GM18909 (cell line): ENCODE data around the gene NECTIN3.

ENCODE experiments used
- ATAC-seq: cut with Tn5 transposase; IDR thresholded peaks from one replicate; pipeline ENCODE4 v1.9.1; 2021; ENCODE audit warnings: mild to moderate bottlenecking; ENCODE audit not compliant: unreplicated experiment, poor library complexity

The NECTIN3 gene, protein sequence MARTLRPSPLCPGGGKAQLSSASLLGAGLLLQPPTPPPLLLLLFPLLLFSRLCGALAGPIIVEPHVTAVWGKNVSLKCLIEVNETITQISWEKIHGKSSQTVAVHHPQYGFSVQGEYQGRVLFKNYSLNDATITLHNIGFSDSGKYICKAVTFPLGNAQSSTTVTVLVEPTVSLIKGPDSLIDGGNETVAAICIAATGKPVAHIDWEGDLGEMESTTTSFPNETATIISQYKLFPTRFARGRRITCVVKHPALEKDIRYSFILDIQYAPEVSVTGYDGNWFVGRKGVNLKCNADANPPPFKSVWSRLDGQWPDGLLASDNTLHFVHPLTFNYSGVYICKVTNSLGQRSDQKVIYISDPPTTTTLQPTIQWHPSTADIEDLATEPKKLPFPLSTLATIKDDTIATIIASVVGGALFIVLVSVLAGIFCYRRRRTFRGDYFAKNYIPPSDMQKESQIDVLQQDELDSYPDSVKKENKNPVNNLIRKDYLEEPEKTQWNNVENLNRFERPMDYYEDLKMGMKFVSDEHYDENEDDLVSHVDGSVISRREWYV

DNA sequence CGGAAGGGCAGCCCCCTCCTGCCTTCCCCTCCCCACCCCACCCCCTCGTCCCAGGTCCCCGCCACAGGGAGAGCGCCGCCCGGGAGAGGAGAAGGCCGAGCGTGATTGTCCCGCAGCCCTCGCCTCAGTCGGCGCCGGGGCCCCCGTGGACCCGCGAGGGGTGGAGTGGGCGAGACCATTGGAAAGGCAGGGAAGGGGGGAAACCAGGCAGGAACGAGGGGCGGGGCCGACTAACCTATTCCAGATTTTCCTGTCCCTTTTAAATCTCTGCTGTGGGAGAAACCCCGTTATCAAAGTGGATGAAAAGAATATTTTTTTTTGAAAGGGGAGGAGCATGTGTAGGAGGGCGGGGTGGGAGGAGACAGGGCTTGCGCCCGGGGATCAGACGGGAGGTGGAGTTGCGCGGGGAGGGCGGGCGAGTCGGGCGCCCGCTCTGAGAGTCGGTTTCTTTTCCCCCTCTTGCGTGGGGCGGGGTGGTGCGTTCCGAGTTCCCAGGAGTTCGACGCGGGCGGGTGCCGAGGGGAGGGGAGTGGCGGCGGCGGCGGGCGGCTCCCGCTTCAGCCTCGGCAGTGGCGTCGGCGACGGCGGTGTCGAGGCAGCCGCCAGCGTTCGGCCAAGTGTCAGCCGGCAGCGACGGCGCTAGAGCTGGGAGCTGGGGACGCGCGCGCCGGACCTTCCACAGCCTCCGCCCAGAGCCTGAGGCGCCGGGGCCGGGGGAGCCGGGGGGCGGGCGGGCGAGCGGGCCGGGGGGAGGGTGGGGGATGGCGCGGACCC is at the start of gene NECTIN3:
Gene NECTIN3, plus strand, starts transcription at position 560 of the 774 bp plus-strand sequence. Its CDS starts 202 bp downstream, at position 762.
- ATAC-seq = peak; percentile 84

DNA sequence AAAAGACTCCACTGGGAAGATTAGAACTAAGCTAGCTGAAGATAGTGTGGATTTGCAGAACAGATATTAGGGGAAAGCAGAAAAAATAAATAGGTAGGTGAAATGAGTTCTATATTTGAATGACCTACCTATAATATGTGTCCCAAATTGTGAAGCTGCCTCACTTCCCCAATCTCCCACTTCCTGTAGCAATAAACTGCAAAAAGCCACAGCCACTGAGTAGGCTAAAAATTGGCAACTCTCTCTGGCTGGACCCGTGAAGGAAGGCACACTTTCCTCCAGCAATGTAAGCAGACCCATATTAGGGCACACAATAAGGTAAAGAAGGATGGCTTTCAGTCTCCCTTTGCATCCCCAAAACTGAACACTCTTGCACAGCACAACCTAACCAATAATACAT is 43.7 kb upstream of the NECTIN3 start:
- no peak for ATAC-seq

DNA sequence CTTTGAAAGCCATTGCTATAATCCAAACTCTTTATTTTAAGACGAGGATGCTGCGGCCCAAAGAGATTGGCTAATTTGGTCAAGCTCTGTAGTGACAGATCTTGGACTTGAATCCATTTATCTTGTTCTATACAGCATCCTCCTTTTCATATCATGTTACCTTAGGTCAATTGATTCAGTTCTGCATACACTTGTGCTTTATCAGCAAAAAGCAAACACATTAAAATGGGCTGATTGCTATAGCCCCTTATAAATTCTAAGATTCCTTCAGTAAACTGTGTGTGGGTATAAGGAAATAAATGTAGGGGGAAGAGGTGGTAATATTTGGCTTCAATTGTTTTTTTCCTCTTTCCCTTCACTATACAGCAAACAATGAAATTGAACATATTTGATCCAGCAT is 40.1 kb upstream of the NECTIN3 start:
- no peak for ATAC-seq

DNA sequence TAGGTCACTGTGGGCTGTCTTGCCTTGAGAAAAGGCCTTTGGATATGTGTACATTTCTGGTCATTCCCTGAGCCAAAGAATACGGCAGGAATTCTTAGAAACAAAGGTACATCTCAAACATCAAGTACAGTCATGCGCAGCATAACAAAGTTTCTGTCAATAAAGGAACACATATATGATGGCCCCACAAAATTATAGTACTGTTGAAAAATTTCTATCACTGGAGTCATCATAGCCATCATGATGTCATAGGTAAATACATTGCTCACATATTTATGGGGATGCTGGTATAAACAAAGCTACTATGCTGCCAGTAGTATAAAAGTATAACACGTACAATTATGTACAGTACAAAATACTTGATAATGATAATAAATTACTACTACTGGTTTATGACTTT is 38.9 kb upstream of the NECTIN3 start:
- ATAC-seq = no peak

DNA sequence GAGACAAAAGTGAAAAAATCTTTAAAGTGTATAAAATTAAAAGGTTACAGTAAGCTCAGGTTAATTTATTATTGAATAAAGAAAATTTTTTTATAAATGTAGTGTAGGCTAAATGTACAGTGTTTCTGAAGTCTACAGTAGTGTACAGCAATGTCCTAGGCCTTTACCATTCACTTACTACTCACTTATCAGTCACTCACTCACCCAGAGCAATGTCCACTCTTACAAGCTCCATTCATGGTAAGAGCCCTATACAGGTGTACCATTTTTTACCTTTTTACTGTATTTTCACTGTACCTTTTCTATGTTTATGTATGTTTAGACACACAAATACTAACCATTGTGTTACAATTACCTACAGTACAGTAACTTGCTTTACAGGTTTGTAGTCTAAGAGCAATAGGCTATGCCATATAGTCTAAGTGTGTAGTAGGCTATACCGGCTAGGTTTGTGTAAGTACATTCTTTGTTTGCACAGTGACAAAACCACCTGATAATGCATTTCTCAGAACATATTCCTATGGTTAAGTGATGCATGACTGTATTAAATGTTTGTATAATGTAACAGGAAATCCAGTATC is 38.1 kb upstream of the NECTIN3 start:
- no peak for ATAC-seq

DNA sequence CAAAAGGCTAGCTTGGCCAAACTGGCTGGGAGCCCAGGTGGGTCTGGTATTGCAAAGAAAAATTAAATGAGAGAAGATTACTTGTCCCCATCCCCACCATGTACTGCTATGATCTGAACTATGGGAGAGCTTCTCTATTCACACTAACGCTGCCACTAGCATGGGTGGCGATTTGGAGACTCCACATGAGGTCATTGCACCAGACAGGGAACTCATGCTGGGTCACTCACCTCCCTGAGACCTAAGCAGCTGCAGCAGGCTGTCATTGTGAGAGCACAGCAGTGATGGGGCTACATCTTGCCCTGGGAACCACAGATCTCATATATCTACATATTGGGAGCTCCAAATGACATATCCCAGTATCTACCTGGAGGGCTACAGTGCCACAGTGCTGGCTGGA is 36.3 kb upstream of the NECTIN3 start:
- ATAC-seq = no peak

DNA sequence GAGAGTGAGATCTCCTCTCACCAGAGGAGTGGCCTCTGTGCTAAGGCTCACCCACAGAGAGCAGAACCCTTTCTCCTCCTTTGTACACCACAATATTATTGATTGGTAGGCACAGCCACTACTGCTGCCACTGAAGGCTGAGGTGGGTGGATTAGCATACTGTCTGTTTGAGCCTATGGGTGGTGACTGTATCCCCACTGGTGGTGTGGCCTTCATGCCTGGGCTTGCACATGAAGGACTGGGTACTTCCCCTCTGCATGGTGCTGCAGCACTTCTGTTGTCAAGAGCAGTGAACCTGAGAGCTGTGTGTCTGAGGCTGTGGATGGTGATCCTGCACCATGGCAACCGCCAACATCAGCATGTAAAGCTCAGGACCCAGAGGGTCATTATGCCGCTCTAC is 35.7 kb upstream of the NECTIN3 start:
- ATAC-seq = no peak

DNA sequence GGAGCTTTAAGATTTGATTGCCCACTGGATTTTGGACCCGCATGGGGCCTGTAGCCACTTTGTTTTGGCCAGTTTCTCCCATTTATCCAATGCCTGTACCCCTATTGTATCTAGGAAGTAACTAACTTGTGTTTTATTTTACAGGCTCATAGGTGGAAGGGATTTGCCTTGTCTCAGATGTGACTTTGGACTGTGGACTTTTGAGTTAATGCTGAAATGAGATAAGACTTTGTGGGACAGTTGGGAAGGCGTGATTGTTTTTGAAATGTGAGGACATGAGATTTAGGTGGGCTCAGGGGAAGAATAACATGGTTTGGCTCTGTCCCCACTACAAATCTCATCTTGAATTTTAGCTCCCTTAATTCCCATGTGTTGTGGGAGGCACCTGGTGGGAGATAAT is 30.7 kb upstream of the NECTIN3 start:
- ATAC-seq = no peak

DNA sequence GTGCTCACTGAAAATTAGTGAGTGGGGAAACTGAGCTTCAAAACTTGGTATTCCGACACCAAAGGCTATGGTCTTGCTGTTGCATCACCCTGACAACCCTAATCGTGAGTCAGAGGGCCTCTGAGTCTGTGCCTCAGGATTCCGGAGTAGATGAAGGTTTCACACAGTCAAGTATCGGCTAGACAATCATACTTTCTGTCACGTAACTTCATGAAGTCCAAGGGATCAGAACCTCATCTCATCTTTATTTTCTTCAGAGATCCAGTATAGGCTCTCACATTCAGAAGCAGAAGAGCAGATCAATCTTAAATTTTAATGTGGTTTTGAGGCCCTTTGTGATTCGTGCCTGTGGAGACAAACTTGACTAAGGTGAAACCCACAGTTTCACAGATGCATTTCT is 26.1 kb upstream of the NECTIN3 start:
- ATAC-seq = no peak

DNA sequence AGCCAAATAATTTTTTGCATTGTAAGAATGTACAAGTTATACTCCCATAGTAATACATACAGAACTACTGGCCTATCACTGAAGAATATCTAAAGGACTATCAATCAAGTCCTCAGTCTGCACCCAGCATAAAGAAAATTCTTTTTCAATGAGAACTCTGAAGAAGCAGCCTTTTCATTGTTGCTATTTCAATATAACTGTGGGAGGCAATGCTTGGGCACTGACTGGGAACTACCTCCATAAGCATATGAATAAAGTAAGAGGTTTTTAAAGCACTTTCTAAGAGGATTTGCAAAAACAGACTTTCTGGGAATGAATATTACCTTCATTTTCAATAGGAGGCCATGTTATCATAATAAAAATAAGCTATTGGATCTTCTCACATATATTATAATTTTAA is 24.6 kb upstream of the NECTIN3 start:
- no peak for ATAC-seq

DNA sequence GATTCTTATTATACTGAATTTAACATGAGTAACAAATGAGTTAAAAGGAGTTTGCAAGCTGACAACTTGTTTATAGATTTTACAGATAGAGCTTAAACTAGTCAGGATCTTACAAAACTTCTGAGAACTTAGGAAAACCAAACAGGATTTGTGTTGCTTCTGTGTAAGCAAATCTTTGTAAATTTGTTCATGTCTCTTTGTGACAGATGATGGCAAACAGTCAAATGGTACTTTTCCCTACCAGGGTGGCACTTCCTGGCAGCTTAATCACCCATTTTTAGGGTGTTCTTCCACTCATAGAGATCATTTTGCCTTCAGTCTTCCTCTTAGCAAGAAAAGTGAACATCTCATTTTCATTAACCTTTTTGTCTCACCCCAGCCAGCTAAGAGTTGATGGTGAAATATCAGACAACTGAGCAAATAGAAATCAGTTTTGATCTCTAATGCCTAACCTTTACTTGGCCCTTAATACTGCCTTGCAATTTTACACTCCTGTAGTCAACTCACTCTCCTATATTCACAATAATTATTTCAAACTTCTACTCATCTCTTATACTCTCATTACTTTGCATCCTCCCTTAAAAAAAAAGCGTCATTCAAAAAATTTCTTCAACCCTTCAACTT is 23.7 kb upstream of the NECTIN3 start:
- no peak for ATAC-seq

DNA sequence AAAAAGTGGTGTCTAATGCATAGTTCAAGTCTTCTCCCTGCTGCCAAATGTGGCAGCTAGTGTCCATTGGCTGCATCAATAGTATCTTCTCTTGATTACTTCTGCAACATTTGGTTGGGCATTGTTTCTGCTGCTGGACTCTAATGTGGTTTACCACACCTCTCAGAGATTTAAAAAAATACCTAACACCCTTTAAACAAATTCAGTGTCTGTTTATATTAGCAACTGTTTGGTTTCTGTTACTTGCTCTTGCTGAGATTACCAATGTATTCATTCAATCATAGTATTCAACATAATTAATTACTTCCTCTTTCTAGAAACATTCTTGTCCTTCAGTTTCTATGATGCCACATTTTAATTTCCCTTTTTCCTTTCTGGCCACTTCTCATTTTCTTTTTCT is 20.3 kb upstream of the NECTIN3 start:
- no peak for ATAC-seq

DNA sequence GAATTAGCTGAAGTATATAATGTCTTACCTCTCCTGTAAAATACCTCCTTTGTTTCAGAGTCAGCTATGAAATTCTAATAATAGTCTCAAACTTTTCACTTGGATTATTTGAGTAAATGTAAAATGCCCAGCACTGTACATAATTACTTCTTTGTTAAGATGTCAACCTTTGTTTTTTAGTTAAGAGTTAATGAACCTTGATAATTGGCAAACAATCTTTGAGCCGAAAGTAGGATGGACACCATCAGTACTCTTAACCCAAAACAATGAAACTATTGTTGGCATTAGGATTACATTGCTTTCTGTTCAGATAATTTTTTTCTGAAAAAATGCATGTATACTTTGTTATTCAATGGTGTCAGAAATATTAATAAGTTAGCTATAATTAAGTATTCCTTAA is 3.0 kb upstream of the NECTIN3 start:
- no peak for ATAC-seq

DNA sequence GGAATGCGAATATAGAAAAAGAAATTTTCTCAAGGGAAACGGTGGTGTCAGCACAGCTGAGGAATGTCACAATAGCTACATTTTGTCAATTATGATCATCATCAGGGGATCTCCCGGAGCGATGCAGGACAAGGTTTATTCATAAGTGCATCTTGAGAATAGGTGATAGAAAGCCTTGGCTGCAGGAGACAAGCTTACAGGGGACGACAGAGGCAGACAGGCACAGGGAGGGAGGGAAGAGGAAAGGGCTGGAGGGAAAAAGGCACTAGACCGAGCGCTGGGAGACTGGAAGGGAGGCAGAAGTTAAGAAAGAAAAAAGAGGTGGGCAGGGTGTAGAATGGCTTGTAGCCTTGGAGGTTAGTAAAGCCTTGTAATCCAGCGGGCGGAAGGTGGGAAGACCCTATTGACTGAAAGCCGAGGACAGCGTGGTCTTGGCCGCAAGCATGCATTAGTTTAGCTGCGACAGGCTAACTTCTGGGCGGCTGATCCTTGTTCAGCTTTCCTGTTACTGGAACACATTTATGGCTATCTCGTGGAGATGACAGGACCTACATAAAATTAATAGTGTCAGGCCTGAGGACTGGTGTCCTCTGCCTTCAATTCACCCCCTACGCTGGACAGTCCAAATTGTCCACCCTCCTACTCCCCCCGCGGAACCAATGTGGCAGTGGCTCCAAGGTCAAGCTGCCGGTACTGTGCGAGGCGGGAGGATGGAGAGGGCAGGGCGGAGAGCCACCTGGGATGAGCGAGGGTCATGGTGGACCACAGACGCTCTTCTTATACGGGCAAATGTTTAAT is 1.4 kb upstream of the NECTIN3 start:
- no peak for ATAC-seq

DNA sequence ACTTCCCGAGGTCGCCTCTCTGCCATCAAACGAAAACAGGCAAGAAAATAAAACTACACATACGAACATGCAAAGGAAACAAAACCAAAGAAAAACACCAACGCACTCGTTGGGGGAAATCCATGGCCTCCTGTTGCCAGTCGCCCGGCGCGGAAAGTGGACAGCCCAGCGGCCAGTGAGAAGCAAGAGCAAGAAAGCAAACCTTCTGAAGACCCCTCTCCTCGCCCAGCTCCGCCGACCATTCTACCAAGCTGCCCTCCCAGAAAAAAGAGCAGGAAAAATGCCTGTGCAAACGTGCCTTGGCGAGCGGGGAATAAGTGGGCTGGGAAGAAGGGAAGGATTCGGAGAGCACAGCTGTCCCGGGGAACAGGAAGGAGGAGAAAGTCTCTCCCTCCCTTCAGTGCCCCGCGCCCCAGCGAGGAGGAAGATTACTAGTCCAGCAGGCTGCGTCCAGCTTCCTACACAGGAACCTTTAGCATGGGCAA is 802 bp upstream of the NECTIN3 start:
- ATAC-seq = no peak

DNA sequence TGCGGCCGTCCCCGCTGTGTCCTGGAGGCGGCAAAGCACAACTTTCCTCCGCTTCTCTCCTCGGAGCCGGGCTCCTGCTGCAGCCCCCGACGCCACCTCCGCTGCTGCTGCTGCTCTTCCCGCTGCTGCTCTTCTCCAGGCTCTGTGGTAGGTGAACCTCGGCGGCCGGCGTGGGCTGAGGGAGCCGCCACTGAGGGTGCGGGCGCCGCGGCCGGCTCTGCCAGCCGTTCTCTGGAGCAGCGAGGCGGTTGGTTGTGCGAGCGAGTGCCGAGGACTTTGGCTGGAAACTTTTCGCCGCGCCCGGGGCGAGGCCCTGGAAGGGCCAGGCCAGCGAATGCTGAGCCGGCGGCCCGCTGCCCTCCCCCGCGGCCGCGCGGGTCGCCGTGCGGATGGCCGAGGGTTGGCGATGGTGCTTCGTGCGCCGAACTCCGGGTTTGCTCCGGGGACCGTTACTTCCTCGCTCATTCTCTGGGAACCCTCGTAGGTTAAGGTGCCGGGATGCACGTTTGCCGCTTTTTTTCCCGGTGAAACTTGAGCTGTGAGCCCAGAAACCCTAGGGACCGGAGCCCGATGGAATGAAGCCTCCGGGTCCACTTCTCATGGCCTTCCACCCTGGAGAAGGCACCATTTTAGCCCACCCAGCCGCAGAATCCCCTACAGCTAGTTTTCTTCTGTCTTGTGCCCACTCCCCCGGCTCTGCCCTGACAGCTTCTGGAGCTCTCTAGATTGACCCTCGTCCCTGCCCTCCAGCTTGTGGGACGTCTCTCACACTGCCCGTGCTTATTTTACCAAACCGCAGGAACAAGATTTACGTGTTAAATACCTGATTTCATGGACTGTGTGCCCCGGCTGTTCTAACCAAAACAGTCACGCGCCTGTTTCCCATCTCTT is 660 bp downstream of the NECTIN3 start:
- peak; percentile 37 for ATAC-seq

DNA sequence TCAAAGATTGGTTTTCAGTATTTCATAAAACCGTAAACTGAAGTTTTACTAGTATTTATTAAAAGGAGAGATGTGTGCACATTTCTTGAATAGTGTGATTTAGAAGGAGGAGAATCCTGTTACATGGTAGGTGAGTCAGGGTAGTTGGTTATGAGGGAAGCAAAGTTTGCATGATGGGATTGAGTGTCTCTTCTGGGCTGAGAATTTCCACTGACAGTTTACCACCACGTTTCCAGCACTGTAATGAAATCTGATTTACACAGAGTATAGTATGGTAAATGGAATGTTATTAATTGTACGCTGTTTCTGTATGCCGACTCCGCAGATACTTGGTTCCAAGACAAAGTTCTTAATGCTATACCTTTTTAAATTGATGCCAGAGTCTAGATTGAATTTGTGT is 1.6 kb downstream of the NECTIN3 start:
- no peak for ATAC-seq

DNA sequence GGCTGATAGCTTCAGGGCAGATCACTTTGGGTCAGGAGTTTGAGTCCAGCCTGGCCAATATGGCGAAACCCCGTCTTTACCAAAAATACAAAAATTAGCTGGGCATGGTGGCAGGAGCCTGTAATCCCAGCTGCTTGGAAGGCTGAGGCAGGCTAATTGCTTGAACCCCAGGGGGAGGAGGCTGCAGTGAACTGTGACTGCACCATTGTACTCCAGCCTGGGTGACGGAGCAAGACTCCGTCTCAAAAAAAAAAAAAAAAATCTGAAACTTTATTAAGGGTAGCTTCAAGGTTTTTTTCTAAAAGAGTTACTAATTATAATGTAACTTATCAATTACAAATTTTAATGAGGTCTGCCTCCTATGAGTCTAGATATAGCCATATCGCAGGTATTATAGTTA is 5.1 kb downstream of the NECTIN3 start:
- ATAC-seq = no peak

DNA sequence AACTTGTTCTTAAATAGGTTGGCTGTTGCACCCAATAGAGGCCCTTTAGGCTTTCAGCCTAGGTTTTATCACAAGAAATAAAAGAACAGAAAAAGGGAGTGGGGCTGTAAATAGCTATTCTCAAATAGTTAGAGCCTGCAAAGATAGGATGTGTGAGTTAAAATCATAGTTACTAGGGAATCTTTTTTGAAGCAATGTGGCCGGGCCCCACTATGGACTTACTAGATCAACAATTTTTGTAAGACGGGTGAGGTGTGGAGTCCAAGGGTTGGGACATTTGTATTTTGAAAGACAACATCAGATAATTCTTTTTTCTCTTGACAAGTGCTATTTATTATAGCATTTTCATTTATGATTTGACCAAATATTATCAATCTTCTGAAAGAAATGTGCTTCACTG is 5.8 kb downstream of the NECTIN3 start:
- no peak for ATAC-seq
